CD4-positive, alpha-beta T cell treated with Interleukin-15 for 4 hours (primary cell): ENCODE results near the gene CLCA4.

ENCODE experiments used
- DNase-seq: peaks from one replicate; pipeline ENCODE4 v3.0.0-alpha.2; 2020; ENCODE audit warnings: low spot score

Gene CLCA4

GRCh38 chr1:86546787-86547221 lies at the start of gene CLCA4:
CLCA4 (plus strand) TSS chr1:86547078; CDS start chr1:86547120, 42 bp downstream.
- DNase-seq = no peak

- no peak for DNase-seq
Observed at GRCh38 chr1:86498281-86498680, 48.6 kb upstream of the CLCA4 start.

GRCh38 chr1:86499987-86500593 lies 46.8 kb upstream of the CLCA4 start:
- DNase-seq = peak; percentile 65

GRCh38 chr1:86500714-86501113 lies 46.2 kb upstream of the CLCA4 start:
- DNase-seq = no peak

DNA sequence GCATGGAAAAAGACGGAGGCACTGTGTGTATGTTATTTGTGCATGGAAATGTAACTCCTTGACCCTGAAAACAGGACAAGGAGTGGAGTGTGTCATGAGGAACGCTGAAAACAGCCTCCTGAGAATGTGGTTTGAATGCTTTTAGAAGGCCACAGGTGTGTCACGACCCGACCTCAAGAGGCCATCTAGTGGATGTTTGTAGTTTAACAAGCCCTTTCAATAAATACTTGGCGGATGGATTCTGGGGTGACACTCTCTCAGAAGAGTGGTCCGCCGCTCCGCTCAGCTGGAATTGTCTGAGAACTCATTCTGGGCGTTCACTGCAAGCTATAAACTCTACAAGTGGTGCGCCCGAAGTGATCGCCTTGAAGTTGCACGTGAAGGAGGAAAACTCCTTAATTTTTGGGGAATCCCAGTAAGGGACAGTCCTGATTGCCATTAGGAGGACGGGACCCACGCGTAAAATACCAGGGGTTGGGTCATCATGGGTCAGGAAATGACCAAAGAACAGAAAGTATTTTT lies 44.7 kb upstream of the CLCA4 start:
- peak; percentile 67 for DNase-seq

DNA sequence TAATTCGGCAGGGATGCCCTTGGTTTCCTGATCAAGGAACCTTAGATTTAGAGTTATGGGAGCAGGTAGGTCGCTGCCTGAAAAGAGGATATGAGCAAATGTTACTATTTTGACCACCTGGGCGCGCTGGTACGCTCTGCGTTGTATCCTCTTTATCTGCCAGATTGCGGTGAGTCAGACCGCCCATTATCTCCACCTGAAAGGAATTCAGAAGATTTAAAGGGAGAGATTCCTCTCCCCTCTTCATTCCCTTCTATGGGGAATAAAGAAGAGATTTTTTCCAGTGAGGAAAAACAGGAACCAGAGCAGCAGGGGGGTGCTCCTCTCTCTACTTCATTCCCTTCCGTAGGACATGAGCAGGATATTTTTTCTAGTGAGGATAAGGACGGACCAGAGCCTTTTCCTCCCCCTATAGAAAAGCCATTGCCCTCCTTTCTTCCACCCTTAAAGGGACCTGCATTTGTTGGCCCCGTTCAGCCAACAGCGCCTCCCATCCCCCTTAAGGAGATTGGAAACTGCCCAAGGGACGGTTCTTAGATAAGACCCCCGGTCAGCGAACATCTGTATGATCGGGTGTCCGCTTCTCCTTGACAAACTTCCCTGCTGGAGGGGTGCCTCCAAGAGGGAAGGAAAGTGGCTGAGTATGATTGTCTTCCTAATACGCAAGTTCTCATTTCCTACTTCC lies 44.0 kb upstream of the CLCA4 start:
- DNase-seq = peak; percentile 17

- no peak for DNase-seq
Observed at GRCh38 chr1:86503406-86504136, 43.3 kb upstream of the CLCA4 start.

GRCh38 chr1:86504137-86504479 lies 42.8 kb upstream of the CLCA4 start:
- DNase-seq = no peak

GRCh38 chr1:86504895-86505563 lies 41.8 kb upstream of the CLCA4 start:
- no peak for DNase-seq

- DNase-seq = no peak
Observed at GRCh38 chr1:86505564-86505902, 41.3 kb upstream of the CLCA4 start.

DNA sequence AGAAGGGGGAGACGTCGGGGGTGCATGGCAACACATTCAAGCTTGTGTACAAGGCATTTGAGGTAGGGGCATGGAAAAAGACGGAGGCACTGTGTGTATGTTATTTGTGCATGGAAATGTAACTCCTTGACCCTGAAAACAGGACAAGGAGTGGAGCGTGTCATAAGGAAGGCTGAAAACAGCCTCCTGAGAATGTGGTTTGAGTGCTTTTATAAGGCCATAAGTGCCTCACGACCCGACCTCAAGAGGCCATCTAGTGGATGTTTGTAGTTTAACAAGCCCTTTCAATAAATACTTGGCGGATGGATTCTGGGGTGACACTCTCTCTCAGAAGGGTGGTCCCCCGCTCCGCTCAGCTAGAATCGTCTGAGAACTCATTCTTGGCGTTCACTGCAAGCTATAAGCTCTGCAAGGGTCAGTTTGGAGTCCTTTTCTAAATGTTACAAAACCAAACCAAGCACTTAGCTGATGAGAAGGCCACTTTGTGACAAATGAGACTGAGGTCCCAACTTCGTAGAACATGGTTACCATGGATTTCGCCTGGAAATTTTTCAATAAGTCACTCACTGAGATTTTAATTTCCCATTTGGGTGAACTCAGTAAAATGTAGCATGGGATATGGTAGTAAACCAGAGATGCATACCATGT lies 38.8 kb upstream of the CLCA4 start:
- DNase-seq = peak; percentile 27

GRCh38 chr1:86508583-86508969 lies 38.3 kb upstream of the CLCA4 start:
- DNase-seq = no peak

DNA sequence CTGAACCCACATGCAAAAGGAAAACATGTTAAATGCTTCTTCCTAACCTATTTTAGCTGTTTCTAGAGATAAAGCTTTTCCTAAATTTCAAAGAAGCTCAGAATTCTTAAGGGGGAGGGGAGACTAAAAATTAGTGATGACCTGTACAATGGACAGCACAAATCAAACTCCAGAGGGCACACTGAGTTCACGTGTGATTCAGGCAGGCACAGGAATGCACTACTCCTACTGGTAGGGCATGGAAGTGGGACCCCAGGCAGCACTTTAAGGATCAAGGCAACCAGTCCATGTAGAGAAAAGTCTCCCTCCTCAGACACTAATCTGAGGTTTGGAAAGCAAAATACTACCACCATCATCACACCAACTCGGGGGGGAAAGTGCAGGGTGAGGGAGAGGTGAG lies 31.3 kb upstream of the CLCA4 start:
- DNase-seq = no peak

DNA sequence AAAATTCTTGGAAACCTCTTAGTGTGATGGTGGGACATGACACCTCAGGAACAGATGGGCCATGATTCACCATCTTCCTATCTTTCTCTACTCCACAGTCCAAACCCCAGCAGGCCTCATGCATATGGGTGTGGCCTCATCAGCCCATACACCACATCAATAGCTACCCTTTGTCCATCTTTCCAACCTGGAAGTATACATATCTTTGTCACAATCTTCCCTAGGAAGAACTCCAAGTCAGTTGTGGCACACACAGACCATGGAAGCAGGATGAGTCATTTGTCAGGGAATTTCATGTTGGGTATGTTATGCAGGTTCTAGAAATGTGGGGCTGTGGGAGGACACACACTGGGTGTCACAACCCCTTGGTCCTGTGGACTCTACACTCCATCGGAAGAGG lies 30.5 kb upstream of the CLCA4 start:
- DNase-seq = no peak

- DNase-seq = no peak
Observed at GRCh38 chr1:86517336-86517735, 29.5 kb upstream of the CLCA4 start.

GRCh38 chr1:86520789-86521521 lies 25.9 kb upstream of the CLCA4 start:
- no peak for DNase-seq

- DNase-seq = no peak
Observed at GRCh38 chr1:86521522-86521891, 25.4 kb upstream of the CLCA4 start.

DNA sequence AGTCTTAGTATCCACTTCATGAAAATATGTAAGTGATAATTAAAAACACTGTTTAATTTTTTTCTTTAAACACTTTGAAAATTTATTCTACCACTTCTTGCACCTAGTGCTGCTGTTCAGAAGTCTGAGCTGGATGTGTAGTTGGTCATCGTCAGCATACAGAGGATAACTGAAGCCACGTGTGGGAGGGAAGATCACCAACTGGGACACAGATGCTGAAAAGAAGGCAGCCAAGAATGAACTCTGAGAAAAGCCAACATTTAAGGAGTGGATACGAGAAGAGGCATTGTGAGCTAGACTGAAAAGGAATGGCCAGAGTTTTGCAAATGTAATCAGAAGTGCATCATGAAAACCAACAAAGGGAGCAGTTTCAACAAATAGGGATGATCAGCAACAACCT lies 24.6 kb upstream of the CLCA4 start:
- DNase-seq = no peak

DNA sequence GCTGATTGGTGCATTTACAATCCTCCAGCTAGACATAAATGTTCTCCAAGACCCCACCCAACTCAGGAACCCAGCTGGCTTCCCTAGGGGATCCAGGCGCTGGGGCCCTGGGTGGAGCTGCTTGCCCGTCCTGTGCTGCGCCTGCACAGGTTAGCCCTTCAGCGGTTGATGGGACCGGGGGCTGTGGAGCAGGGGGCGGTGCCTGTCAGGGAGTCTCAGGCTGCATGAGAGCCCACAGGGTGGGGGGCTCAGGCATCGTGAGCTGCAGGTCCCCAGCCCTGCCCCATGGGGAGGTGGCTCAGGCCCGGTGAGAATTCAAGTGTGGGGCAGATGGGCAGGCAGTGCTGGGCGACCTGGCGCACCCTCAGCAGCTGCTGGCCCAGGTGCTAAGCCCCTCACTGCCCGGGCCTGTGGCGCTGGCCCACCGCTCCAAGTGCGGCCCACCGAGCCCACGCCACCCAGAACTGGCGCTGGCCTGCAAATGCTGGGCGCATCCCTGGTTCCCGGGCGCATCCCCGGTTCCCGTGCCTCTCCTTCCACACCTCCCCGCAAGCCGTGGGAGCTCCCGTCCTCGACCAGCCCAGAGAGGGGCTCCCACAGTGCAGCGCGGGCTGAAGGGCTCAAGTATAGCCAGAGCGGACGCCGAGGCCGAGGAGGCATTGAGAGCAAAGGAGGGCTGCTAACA lies 23.1 kb upstream of the CLCA4 start:
- no peak for DNase-seq

GRCh38 chr1:86527306-86527705 lies 19.6 kb upstream of the CLCA4 start:
- no peak for DNase-seq
